ENCODE data around the gene DSCAM.

- TF ChIP-seq CTCF (IDR thresholded peaks at IDR 0.05) (no peak), POLR2A (IDR thresholded peaks at IDR 0.05) (no peak)
These were observed 186.5 kb downstream of the DSCAM start for GRCh38 chr21:40660461-40660860.
